ENCODE results near the gene ATL2. TPM values are rescaled to one million over a fixed set of nuclear protein-coding genes. Genes with fewer than 3 reads are reported as not detected.

Gene ATL2
- total RNA-seq, 2 donors from 2014 or later = 33.9 to 51.1 TPM

GRCh38 chr2:38254796-38255195, 122.3 kb downstream of the ATL2 start:
- Histone ChIP-seq H3K27ac (no peak overlapping the region), H3K4me3 (no peak overlapping the region), H3K27me3 (no peaks in the 10 kb centered on the region), H3K36me3 (no peaks in the 10 kb centered on the region), H3K9me3 (no peaks in the 10 kb centered on the region), H3K4me1 (no peaks in the 10 kb centered on the region)
- no peak for TF ChIP-seq CTCF (IDR thresholded peaks at IDR 0.05)
- no peak for DNase-seq (ENCODE audit: low spot score)

DNA sequence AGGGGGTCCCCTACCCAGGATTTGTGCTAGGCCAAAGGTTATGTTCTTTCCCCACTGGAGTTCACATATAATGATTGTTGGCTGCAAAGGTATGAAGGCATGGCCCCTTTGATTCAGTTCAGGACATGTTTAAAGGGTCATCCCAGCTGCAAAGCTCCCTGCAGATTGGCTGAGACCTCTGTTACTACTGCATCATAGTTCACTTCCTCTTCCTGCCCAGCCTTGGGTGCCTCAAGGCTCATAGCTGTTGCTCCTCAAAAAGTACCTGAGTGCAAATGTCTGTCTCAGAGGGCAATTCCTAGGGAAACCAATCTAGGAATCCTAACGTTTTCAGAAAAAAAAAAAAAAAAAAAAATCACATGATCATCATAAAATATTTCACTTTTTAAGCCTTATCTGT, 125.1 kb downstream of the ATL2 start:
- no peak overlapping the region for H3K4me3 ChIP-seq
- DNase-seq (ENCODE audit: low spot score) = no peak
- H3K27ac ChIP-seq = no peak overlapping the region
- H3K9me3 ChIP-seq = no peaks in the 10 kb centered on the region
- no peak for TF ChIP-seq CTCF (IDR thresholded peaks at IDR 0.05)
- H3K4me1 ChIP-seq = no peaks in the 10 kb centered on the region
- H3K36me3 ChIP-seq = no peaks in the 10 kb centered on the region
- H3K27me3 ChIP-seq = no peaks in the 10 kb centered on the region

- H3K4me3 ChIP-seq = no peak overlapping the region
- DNase-seq (ENCODE audit: low spot score) = no peak
- H3K9me3 ChIP-seq = no peaks in the 10 kb centered on the region
- no peaks in the 10 kb centered on the region for H3K27me3 ChIP-seq
- no peak for TF ChIP-seq CTCF (IDR thresholded peaks at IDR 0.05)
- no peaks in the 10 kb centered on the region for H3K4me1 ChIP-seq
- no peak overlapping the region for H3K27ac ChIP-seq
- H3K36me3 ChIP-seq = no peaks in the 10 kb centered on the region
Observed at GRCh38 chr2:38248707-38249106, 128.4 kb downstream of the ATL2 start.

DNA sequence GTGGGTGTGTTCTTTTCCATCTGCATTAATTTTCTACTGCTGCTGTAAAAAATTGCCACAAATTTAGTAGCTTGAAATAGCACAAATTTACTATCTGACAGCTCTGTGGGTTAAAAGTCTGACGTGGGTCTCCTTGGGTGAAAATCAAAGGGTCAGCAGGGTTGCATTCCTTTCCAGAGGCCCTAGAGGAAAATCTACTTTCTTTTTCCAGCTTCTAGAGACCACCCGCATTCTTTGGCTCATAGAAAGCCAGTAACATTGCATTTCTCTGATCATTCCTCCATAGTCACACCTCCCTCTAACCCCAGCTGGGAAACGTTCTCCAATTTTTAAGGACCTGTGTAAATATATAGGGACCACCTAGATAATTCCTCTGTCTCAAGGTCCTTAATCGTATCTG, 128.8 kb downstream of the ATL2 start:
- H3K4me3 ChIP-seq = no peak overlapping the region
- no peak for TF ChIP-seq CTCF (IDR thresholded peaks at IDR 0.05)
- H3K9me3 ChIP-seq = no peaks in the 10 kb centered on the region
- no peaks in the 10 kb centered on the region for H3K4me1 ChIP-seq
- no peaks in the 10 kb centered on the region for H3K27me3 ChIP-seq
- DNase-seq (ENCODE audit: low spot score) = no peak
- no peaks in the 10 kb centered on the region for H3K36me3 ChIP-seq
- H3K27ac ChIP-seq = no peak overlapping the region

- DNase-seq (ENCODE audit: low spot score) = no peak
- no peaks in the 10 kb centered on the region for H3K4me1 ChIP-seq
Observed at GRCh38 chr2:38246105-38246504, 131.0 kb downstream of the ATL2 start.

More at GRCh38 chr2:38246105-38246504, 131.0 kb downstream of the ATL2 start:
- no peak overlapping the region for H3K27ac ChIP-seq
- no peak overlapping the region for H3K4me3 ChIP-seq
- H3K27me3 ChIP-seq = no peaks in the 10 kb centered on the region
- no peaks in the 10 kb centered on the region for H3K9me3 ChIP-seq
- TF ChIP-seq CTCF (IDR thresholded peaks at IDR 0.05) = no peak
- H3K36me3 ChIP-seq = no peaks in the 10 kb centered on the region
